Endometrial microvascular endothelial cells (primary cell): Measurements from ENCODE around the gene EMX1. TPM values are rescaled to one million over a fixed set of nuclear protein-coding genes. Genes with fewer than 3 reads are reported as not detected.

Experiments
- in situ Hi-C: cut with HindIII; loops from 2 replicates; pipeline ENCODE4 v1.10.0; 2017; ENCODE audit warnings: low sequenced_read_pairs, low pct_unique_long_range_greater_than_20kb; ENCODE audit errors: inconsistent ontology term
- total RNA-seq: library from RNA; depleted of rRNA; stranded (reverse); fragments of >200 nt; gene quantifications from one replicate; pipeline ENCODE4 v1.2.3, GENCODE V29; 2015; ENCODE audit errors: inconsistent ontology term

EMX1 gene
- total RNA-seq, 1 donor from 2014 or later, result not detected

DNA sequence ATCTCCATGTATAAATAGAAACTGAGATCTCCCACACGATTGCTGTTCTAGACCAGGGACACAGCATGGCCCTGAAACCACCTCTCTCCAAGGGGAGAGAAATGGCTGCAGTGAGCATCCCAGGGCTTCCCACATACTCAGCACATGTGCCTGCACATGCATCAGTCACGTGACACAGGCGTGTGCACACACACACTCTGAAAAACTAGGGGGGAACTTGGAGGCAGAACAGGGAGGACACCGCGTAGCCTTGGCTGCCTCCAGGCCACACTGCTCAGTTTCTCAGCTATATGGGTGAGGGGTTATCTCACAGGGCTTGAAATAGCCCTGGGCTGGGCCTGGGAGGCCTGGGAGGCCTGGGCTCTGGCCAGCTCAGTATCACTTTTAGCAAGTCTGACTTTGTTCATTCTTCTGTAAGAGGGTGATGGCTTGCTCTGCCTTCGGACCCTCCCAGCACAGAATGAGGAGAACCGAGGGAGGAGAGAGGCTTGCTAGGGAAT, 66.9 kb downstream of the EMX1 start:
- in situ Hi-C loops, result no loop called here

Other genes starting within 250 kb of the EMX1 start
- 32.3 TPM for gene EXOC6B, start 91.5 kb upstream of the EMX1 start, total RNA-seq
- 55.0 TPM for gene SPR, start 30.1 kb upstream of the EMX1 start, total RNA-seq
- gene SFXN5, start 154.2 kb downstream of the EMX1 start, total RNA-seq, result 11.9 TPM
- gene RAB11FIP5, start 195.4 kb downstream of the EMX1 start, total RNA-seq, result 77.5 TPM